SKM-1 (cell line): ENCODE measurements around the gene CFAP68.
"Not testable (repeated sequence)": the region's sequence is repeated elsewhere in the genome, so short reads cannot be mapped to it uniquely, and the experiment has no call there.

Experiments used
- DNase-seq: peaks from one replicate; lab custom pipeline; 2025; ENCODE audit not compliant: unreplicated experiment; lab: John Stamatoyannopoulos, UW

CFAP68 gene

GRCh38 chr11:111917312-111917711 lies 38.0 kb downstream of the CFAP68 start:
- no peak for DNase-seq

- no peak for DNase-seq
Observed at GRCh38 chr11:111917788-111918187, 38.4 kb downstream of the CFAP68 start.

- DNase-seq = no peak
Observed at GRCh38 chr11:111918390-111919256, 39.3 kb downstream of the CFAP68 start, which contains the start of gene C11orf52. C11orf52 (plus strand) TSS chr11:111918913; CDS start chr11:111918973, 60 bp downstream.

GRCh38 chr11:111920908-111921307 lies 41.6 kb downstream of the CFAP68 start:
- no peak for DNase-seq

- no peak for DNase-seq
Observed at GRCh38 chr11:111921541-111922230, 42.3 kb downstream of the CFAP68 start.

GRCh38 chr11:111922803-111923202 lies 43.5 kb downstream of the CFAP68 start:
- DNase-seq = no peak

- DNase-seq = no peak
Observed at GRCh38 chr11:111923351-111923788, 44.0 kb downstream of the CFAP68 start.

GRCh38 chr11:111923951-111924350 lies 44.6 kb downstream of the CFAP68 start:
- no peak for DNase-seq

- DNase-seq = no peak
Observed at GRCh38 chr11:111925953-111926352, 46.6 kb downstream of the CFAP68 start.

- peak; percentile 90 for DNase-seq
Observed at GRCh38 chr11:111926505-111927391, 47.4 kb downstream of the CFAP68 start.

- DNase-seq = no peak
Observed at GRCh38 chr11:111930472-111930871, 51.1 kb downstream of the CFAP68 start.

GRCh38 chr11:111932611-111932950 lies 53.2 kb downstream of the CFAP68 start:
- DNase-seq = no peak

GRCh38 chr11:111933176-111933575 lies 53.8 kb downstream of the CFAP68 start:
- not testable (repeated sequence) for DNase-seq

- no peak for DNase-seq
Observed at GRCh38 chr11:111933872-111934271, 54.5 kb downstream of the CFAP68 start.

- no peak for DNase-seq
Observed at GRCh38 chr11:111934306-111934705, 55.0 kb downstream of the CFAP68 start.
